OCI-LY7 (cell line): Measurements from ENCODE around the gene ZFAND5.

Experiments used
- CTCF ChIP-seq: fragments of 200-600 bp; sonication (generic); conservative IDR thresholded peaks from 2 replicates; pipeline ENCODE4 v1.5.1; 2014; ENCODE audit warnings: mild to moderate bottlenecking, antibody characterized with exemption, low read length, moderate library complexity, mixed read lengths
- EZH2phosphoT487 ChIP-seq: fragments of 200-600 bp; sonication (generic); IDR thresholded peaks from 2 replicates; pipeline ENCODE4 v1.6.1; 2018; ENCODE audit warnings: low read depth, borderline replicate concordance, mild to moderate bottlenecking, mixed run types, antibody characterized with exemption, low read length, moderate library complexity, mixed read lengths

GRCh38 chr9:72394066-72394465 is 29.1 kb upstream of the ZFAND5 start:
- TF ChIP-seq CTCF (no peak), EZH2phosphoT487 (no peak)
